ENCODE measurements around the gene SORCS2.

DNA sequence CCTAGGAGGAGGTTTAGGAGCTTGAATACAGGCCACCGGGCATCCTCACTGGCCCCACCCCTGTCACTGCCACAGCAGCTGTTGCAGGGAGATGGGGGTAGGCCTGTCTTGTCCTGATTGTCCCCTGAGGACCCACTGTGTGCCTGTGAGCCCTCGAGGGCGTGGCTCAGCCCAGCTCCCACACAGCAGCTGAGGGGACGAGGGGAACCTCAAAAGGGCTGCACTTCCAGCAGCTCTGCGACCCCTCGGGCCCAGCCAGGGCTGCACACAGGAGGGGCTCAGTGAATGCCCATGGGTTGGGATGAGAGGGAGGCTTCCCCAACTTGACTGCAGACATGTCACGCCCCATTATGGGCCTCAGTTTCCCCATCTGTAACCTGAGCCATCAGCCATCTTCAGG, 521.4 kb downstream of the SORCS2 start:
- TF ChIP-seq, protein P1, sequence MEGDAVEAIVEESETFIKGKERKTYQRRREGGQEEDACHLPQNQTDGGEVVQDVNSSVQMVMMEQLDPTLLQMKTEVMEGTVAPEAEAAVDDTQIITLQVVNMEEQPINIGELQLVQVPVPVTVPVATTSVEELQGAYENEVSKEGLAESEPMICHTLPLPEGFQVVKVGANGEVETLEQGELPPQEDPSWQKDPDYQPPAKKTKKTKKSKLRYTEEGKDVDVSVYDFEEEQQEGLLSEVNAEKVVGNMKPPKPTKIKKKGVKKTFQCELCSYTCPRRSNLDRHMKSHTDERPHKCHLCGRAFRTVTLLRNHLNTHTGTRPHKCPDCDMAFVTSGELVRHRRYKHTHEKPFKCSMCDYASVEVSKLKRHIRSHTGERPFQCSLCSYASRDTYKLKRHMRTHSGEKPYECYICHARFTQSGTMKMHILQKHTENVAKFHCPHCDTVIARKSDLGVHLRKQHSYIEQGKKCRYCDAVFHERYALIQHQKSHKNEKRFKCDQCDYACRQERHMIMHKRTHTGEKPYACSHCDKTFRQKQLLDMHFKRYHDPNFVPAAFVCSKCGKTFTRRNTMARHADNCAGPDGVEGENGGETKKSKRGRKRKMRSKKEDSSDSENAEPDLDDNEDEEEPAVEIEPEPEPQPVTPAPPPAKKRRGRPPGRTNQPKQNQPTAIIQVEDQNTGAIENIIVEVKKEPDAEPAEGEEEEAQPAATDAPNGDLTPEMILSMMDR (IDR thresholded peaks at IDR 0.05), result no peak
- TF ChIP-seq POLR2A (IDR thresholded peaks at IDR 0.05), result no peak
